CD4-positive, alpha-beta T cell treated with Interleukin-21 for 1 hour (primary cell): ENCODE results near the gene ESRP2.

Source experiments
- DNase-seq: peaks from one replicate; pipeline ENCODE4 v3.0.0-alpha.2; 2020

The ESRP2 gene

DNA sequence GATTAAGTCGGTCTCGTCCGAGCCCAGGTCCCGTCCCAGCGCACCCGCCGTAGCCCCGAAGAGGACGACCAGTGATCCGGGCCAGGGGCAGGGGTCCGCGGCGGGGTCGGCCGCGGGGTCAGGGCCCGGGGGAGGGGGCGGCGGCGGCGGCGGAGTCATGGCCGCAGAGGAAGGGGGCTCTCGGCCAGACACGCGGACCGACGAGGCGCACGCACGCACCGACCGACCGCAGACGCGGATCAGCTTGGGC, at the start of gene ESRP2:
Gene ESRP2, minus strand, starts transcription at position 241 of the 250 bp plus-strand sequence. Its CDS starts 82 bp downstream, at position 159.
- no peak for DNase-seq

GRCh38 chr16:68285683-68286082, 49.8 kb upstream of the ESRP2 start:
- DNase-seq, result no peak

DNA sequence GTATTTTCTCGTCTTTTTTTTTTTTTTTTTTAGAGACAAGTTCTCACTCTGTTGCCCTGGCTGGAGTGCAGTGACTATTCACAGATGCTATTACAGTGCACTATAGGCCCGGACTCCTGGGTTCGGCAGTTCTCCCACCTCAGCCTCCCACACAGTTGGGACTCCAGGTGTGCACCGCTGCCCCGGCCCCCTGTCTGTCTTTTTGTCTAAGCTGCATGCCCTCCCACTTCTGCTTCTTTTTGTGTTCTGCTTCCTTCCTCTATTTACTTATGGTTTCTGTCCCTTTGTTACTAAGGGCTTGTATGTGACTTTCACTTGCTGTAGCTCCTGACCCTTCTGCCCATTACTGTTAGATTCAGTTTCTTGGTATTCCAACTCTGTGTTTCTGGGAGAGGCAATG, 48.9 kb upstream of the ESRP2 start:
- no peak for DNase-seq

DNA sequence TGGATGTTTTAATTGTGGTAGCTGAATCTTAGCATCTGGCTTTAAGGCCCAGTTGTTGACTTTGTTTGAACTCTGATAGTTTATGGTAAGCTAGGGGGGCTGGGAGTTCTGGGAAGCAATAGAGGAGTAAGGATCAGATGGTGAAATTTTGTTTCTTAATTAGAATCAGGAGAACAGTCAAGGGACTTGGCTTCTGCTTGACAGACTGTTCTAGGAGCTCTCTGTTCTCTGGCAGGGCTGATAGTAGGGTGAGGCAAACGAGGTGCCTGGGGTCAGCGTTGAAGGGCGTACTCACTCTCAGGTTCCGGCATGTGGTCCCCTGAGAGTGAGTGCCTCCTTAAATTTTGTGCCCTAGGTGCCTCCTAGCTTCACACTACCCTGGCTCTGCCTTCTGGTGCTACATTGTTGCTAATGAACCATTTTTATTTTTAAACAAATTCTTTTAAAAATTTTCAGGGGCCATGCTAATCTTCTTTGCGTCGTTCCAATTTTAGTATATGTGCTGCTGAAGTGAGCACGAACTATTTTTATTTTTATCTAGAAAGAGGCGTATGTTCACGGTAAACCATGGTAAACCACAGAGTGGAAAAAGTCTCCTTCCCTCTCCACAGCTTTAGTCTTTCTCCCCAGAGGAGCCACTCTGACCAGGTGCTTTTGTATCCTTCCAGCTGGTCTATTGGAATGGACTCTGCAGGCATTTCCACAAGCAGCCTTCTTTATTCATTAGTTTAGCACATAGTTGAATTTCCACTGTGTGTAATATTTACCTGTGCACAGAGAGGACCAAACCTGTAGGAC, 48.1 kb upstream of the ESRP2 start:
- DNase-seq, result no peak

GRCh38 chr16:68283346-68283745, 47.4 kb upstream of the ESRP2 start:
- no peak for DNase-seq

DNA sequence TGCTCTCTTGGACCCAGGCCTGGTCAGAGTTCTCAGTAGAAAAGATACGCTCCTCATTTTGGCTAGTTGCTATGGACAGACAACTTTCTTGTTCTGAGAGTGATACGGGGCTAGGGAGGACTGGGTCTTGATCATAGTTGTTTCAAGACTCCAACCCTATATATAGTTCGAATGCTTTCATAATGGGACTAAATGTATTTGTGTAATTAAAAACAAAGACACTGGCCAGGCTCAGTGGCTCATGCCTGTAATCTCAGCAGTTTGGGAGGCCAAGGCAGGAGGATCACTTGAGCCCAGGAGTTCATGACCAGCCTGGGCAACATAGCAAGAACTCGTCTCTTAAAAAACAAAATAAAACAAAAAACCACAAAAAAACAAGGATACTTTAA, 46.1 kb upstream of the ESRP2 start:
- no peak for DNase-seq

DNA sequence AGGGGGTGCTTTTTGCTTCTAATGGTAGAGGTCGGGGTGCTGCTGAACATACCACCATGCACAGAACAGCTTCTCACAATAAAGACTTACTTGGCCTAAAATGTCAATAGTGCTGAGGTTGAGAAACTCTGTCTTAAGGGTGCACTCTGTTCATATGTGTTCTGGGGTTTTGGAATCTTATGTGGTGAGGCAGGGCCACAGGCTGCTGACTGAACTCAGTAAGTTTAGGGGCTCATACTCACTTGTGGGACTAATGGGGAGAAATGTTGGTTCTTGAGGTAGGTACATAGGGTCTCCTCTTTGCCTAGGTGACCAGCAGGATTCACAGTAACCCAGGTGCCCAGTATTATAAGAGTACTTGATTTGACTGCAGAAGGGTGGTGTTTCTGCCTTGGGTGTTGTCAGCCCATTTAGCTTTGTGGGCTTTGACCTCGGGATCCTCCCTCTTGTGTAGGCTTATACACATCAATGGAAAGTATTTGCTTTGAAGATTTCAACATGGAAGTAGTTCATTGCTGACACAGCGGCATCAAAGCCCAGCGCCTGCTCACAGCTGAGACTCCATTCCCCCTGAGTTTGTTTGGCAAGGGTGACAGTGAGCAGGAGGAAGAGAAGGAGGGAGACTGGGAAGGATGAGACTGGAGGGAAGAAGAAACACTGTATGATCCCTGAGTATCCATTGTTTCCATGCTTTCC, 45.6 kb upstream of the ESRP2 start:
- DNase-seq, result peak; percentile 37

GRCh38 chr16:68279726-68280558, 44.0 kb upstream of the ESRP2 start:
- no peak for DNase-seq

- no peak for DNase-seq
Observed at GRCh38 chr16:68276223-68276622, 40.3 kb upstream of the ESRP2 start.

- DNase-seq, result peak; percentile 64
Observed at GRCh38 chr16:68275611-68276191, 39.8 kb upstream of the ESRP2 start.

GRCh38 chr16:68274441-68274840, 38.5 kb upstream of the ESRP2 start:
- DNase-seq, result no peak

DNA sequence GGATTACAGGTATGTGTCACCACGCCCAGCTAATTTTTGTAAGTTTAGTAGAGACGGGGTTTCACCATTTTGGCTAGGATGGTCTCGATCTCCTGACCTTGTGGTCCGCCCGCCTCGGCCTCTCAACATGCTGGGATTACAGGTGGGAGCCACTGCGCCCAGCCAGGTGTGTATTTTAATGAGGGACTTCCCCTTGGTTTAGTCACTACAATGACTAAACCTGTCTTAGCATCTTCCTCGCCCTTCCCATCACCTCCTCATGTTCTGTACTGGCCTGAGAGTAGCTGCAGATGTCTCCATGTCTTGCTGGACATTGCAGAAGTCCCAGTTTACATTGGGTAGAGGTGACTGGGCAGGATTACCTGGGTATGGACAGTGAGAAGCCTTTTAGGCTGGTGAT, 38.0 kb upstream of the ESRP2 start:
- no peak for DNase-seq

GRCh38 chr16:68273459-68273858, 37.5 kb upstream of the ESRP2 start:
- DNase-seq, result no peak

- peak; percentile 63 for DNase-seq
Observed at GRCh38 chr16:68272507-68273209, 36.7 kb upstream of the ESRP2 start.

GRCh38 chr16:68270353-68270752, 34.4 kb upstream of the ESRP2 start:
- no peak for DNase-seq

GRCh38 chr16:68269793-68270192, 33.9 kb upstream of the ESRP2 start:
- DNase-seq, result no peak

- no peak for DNase-seq
Observed at GRCh38 chr16:68267612-68268405, 31.9 kb upstream of the ESRP2 start.

GRCh38 chr16:68265078-68265920, 29.4 kb upstream of the ESRP2 start:
- DNase-seq, result peak; percentile 50

- DNase-seq, result peak; percentile 84
Observed at GRCh38 chr16:68264128-68265077, 28.5 kb upstream of the ESRP2 start, which contains the start of gene SLC7A6. Gene SLC7A6 (plus strand): TSS chr16:68264526. CDS start chr16:68274727, 10,201 bp downstream.
